Skeletal muscle satellite cell (primary cell): Measurements from ENCODE around the gene LBHD2.

Experiments
- H3K27me3 ChIP-seq: 2 replicates; pipeline ENCODE4 v1.7.0; 2013; ENCODE audit warnings: low read length; ENCODE audit not compliant: control insufficient read depth, insufficient read depth
- H3K36me3 ChIP-seq: 2 replicates; pipeline ENCODE4 v1.7.0; 2013; ENCODE audit warnings: mild to moderate bottlenecking, control low read depth, low read length; ENCODE audit not compliant: insufficient read depth
- H3K4me1 ChIP-seq: 2 replicates; pipeline ENCODE4 v1.7.0; 2013; ENCODE audit warnings: low read length; ENCODE audit not compliant: control insufficient read depth, insufficient read depth
- H3K4me2 ChIP-seq: 2 replicates; pipeline ENCODE4 v1.7.0; 2013; ENCODE audit warnings: mild to moderate bottlenecking, low read length
- H3K4me3 ChIP-seq: 2 replicates; pipeline ENCODE4 v1.7.0; 2013; ENCODE audit warnings: low read length
- H3K9ac ChIP-seq: 2 replicates; pipeline ENCODE4 v1.7.0; 2013; ENCODE audit warnings: mild to moderate bottlenecking, low read depth, low read length, moderate library complexity
- H3K9me3 ChIP-seq: replicated peaks from 2 replicates; pipeline ENCODE4 v1.7.0; 2013; ENCODE audit warnings: mild to moderate bottlenecking, control low read depth, low read length

LBHD2 gene

DNA sequence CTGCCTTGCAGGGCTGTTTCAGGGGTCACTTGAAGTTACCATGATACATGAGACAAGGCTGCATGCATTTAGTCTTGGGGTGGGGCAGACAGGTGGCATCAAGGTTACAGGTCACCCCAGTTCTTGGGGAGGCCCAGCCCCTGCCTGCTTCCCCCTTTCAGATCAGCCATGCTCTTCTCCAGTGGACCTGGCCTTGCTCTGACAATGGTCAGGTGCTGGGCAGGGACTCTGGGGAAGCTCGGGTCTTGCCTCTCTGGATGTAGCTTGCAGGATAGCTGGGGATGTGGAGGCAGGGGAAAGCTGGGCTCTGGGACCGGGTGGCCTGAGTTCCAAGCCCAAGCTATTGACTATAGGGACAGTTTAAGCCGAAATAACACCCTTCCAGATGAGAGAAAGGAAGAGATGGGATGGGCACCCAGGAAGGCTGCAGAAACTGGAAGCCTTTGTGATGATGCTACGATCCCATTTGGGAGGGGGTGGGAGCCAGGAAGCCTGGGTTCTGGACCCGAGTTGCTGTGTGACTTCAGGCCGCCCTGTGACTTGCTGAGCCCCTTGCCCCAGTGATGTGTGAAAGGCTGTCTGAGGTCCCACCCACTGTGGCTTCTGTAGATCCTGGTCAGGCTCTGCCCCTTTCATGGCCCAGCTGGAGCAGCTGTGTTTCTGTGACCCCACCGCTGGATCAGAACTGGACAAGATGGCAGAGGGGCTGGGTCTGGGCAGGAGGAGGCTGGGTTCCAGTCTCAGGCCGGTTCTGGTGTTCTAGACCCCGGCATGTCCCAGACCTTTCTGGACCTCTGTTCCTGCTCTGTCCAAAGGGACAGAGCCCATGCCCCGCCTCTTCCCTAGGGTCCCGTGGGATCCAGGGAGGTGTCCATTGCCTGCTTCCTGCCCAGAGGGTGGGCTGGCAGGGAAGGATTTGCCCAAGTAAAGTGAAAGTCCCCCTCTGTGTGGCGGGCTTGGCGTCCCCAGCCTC is 41.4 kb downstream of the LBHD2 start:
- Histone ChIP-seq H3K4me2 (no peak overlapping the region), H3K9me3 (no peaks in the 10 kb centered on the region), H3K4me3 (no peak overlapping the region), H3K36me3 (no peaks in the 10 kb centered on the region), H3K9ac (no peak overlapping the region), H3K4me1 (peaks cover 50% of the 10 kb centered on the region), H3K27me3 (peaks cover 55% of the 10 kb centered on the region)

- Histone ChIP-seq H3K4me3 (no peak overlapping the region), H3K4me1 (peaks cover 56% of the 10 kb centered on the region), H3K36me3 (no peaks in the 10 kb centered on the region), H3K27me3 (peaks cover 55% of the 10 kb centered on the region), H3K9me3 (no peaks in the 10 kb centered on the region), H3K9ac (no peak overlapping the region), H3K4me2 (peak overlapping the region; percentile 71)
Measured at GRCh38 chr14:103126088-103126872, 42.3 kb downstream of the LBHD2 start.

- H3K4me1 ChIP-seq, result peaks cover 52% of the 10 kb centered on the region
- H3K27me3 ChIP-seq, result peaks cover 55% of the 10 kb centered on the region
- H3K4me3 ChIP-seq, result peak overlapping the region; percentile 31
Measured at GRCh38 chr14:103126873-103127304, 42.9 kb downstream of the LBHD2 start.

GRCh38 chr14:103127356-103127755 is 43.3 kb downstream of the LBHD2 start:
- no peak overlapping the region for H3K4me3 ChIP-seq
- H3K36me3 ChIP-seq, result no peaks in the 10 kb centered on the region
- H3K27me3 ChIP-seq, result peaks cover 50% of the 10 kb centered on the region
- no peaks in the 10 kb centered on the region for H3K9me3 ChIP-seq
- no peak overlapping the region for H3K9ac ChIP-seq
- H3K4me1 ChIP-seq, result peaks cover 47% of the 10 kb centered on the region
- H3K4me2 ChIP-seq, result peak overlapping the region; percentile 71

More at GRCh38 chr14:103126873-103127304, 42.9 kb downstream of the LBHD2 start:
- Histone ChIP-seq H3K9ac (no peak overlapping the region), H3K4me2 (peak overlapping the region; percentile 71), H3K9me3 (no peaks in the 10 kb centered on the region), H3K36me3 (no peaks in the 10 kb centered on the region)

DNA sequence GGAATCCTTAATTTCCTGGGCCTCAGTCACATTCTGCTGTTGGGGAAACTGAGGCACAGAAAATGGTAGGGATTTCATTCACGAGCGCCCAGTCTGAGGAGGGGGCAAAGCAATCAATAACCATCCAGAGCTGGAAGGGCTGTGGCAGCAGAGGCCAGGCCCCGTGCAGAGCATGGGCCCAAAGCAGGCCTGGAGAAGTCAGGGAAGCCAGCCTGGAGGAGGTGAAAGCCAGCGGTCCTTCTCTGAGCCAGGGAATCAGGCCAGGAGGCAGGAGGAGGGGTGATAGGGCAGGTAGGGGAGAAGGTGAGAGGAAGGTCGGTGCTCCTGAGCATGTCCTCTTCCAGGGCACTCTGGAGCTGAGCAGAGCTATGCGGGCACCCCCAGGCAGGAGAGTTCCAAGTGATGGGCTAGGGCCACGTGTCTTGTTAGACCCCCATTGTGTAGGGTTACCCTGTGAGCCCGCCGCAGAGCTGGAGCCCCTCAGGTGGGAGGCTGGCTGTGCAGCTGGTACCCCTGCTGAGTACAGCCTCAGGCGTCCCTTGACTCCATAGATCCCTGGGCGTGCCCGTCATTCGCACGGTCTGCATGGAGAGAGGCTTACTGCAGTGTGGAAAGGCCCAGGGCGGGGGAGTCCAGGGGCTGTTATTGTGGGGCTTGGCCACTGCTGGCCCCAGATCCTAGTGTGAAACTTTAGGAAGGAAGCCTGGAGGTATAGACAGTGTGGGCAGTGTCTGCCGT is 44.0 kb downstream of the LBHD2 start:
- H3K4me3 ChIP-seq, result no peak overlapping the region
- H3K4me1 ChIP-seq, result peaks cover 41% of the 10 kb centered on the region
- no peaks in the 10 kb centered on the region for H3K36me3 ChIP-seq
- no peak overlapping the region for H3K9ac ChIP-seq
- H3K9me3 ChIP-seq, result no peaks in the 10 kb centered on the region
- peak overlapping the region; percentile 18 for H3K4me2 ChIP-seq
- peaks cover 47% of the 10 kb centered on the region for H3K27me3 ChIP-seq

- peaks cover 45% of the 10 kb centered on the region for H3K27me3 ChIP-seq
- no peak overlapping the region for H3K4me3 ChIP-seq
- no peaks in the 10 kb centered on the region for H3K36me3 ChIP-seq
- peak overlapping the region; percentile 18 for H3K4me2 ChIP-seq
- no peaks in the 10 kb centered on the region for H3K9me3 ChIP-seq
- peaks cover 35% of the 10 kb centered on the region for H3K4me1 ChIP-seq
- no peak overlapping the region for H3K9ac ChIP-seq
Measured at GRCh38 chr14:103128631-103129300, 44.8 kb downstream of the LBHD2 start.

GRCh38 chr14:103129301-103130016 is 45.4 kb downstream of the LBHD2 start:
- Histone ChIP-seq H3K9me3 (no peaks in the 10 kb centered on the region), H3K27me3 (peaks cover 38% of the 10 kb centered on the region), H3K4me3 (no peak overlapping the region), H3K9ac (no peak overlapping the region), H3K36me3 (no peaks in the 10 kb centered on the region), H3K4me1 (peaks cover 29% of the 10 kb centered on the region), H3K4me2 (no peak overlapping the region)

- Histone ChIP-seq H3K36me3 (no peaks in the 10 kb centered on the region), H3K4me2 (peak overlapping the region; percentile 62), H3K9me3 (no peaks in the 10 kb centered on the region), H3K27me3 (peaks cover 30% of the 10 kb centered on the region), H3K9ac (peak overlapping the region; percentile 27), H3K4me1 (peaks cover 29% of the 10 kb centered on the region), H3K4me3 (no peak overlapping the region)
Measured at GRCh38 chr14:103130017-103130764, 46.2 kb downstream of the LBHD2 start.

GRCh38 chr14:103130965-103131364 is 47.0 kb downstream of the LBHD2 start:
- Histone ChIP-seq H3K9me3 (no peaks in the 10 kb centered on the region), H3K4me2 (peak overlapping the region; percentile 62), H3K27me3 (peaks cover 23% of the 10 kb centered on the region), H3K4me3 (no peak overlapping the region), H3K36me3 (no peaks in the 10 kb centered on the region), H3K4me1 (peaks cover 29% of the 10 kb centered on the region), H3K9ac (peak overlapping the region; percentile 27)

DNA sequence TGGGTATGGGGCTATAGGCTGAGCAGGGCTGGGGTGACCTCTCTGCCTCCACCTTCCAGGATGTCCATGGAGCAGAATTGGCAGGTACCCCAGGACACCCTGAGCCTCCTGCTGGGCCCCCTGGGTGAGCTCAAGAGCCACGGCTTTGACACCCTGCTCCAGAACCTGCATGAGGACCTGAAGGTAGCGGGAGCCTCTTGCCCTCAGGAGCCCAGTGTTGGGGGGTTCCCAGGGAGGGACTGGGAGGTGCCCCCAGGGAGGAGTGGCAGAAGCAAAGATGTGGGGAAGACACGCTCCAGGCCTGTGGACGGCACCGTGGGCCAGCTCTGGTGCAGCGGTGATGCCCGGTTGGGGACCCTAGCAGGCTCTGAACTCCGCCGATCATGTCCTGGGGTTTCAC is 47.6 kb downstream of the LBHD2 start:
- Histone ChIP-seq H3K9me3 (no peaks in the 10 kb centered on the region), H3K4me3 (no peak overlapping the region), H3K27me3 (peaks cover 18% of the 10 kb centered on the region), H3K4me1 (peaks cover 31% of the 10 kb centered on the region), H3K9ac (no peak overlapping the region), H3K4me2 (no peak overlapping the region), H3K36me3 (no peaks in the 10 kb centered on the region)
